NCI-H748 (cell line): ENCODE data around the gene ASIC2.
A peak's percentile ranks its signal among the peaks of the same experiment; 100 is the strongest.

Experiments
- DNase-seq: peaks from one replicate; lab custom pipeline; 2025; ENCODE audit not compliant: unreplicated experiment; lab: John Stamatoyannopoulos, UW

Gene ASIC2

GRCh38 chr17:33080091-33080490, 213.0 kb downstream of the ASIC2 start:
- no peak for DNase-seq

- DNase-seq: no peak
These were observed 213.9 kb downstream of the ASIC2 start for GRCh38 chr17:33079201-33079600.

GRCh38 chr17:33076979-33077378, 216.1 kb downstream of the ASIC2 start:
- DNase-seq: no peak

- no peak for DNase-seq
These were observed 219.7 kb downstream of the ASIC2 start for GRCh38 chr17:33073416-33073815.

GRCh38 chr17:33072421-33073161, 220.5 kb downstream of the ASIC2 start:
- DNase-seq: no peak

GRCh38 chr17:33071656-33072055, 221.4 kb downstream of the ASIC2 start:
- no peak for DNase-seq

- DNase-seq: no peak
These were observed 235.5 kb downstream of the ASIC2 start for GRCh38 chr17:33057564-33057963.

- no peak for DNase-seq
These were observed 236.5 kb downstream of the ASIC2 start for GRCh38 chr17:33056399-33057146.

GRCh38 chr17:33055746-33056145, 237.3 kb downstream of the ASIC2 start:
- no peak for DNase-seq

GRCh38 chr17:33055171-33055611, 237.9 kb downstream of the ASIC2 start:
- no peak for DNase-seq

GRCh38 chr17:33054412-33054811, 238.7 kb downstream of the ASIC2 start:
- no peak for DNase-seq

- DNase-seq: no peak
These were observed 239.4 kb downstream of the ASIC2 start for GRCh38 chr17:33053676-33054075.

- DNase-seq: no peak
These were observed 240.2 kb downstream of the ASIC2 start for GRCh38 chr17:33052856-33053255.

- no peak for DNase-seq
These were observed 242.4 kb downstream of the ASIC2 start for GRCh38 chr17:33050611-33051140.

- peak; percentile 22 for DNase-seq
These were observed 243.2 kb downstream of the ASIC2 start for GRCh38 chr17:33049781-33050414.

- DNase-seq: no peak
These were observed 246.5 kb downstream of the ASIC2 start for GRCh38 chr17:33046361-33047255.

GRCh38 chr17:33045216-33045615, 247.9 kb downstream of the ASIC2 start:
- DNase-seq: no peak

GRCh38 chr17:33044771-33045170, 248.3 kb downstream of the ASIC2 start:
- DNase-seq: no peak

GRCh38 chr17:33040461-33040860, 252.6 kb downstream of the ASIC2 start:
- DNase-seq: no peak

GRCh38 chr17:33039874-33040273, 253.2 kb downstream of the ASIC2 start:
- DNase-seq: no peak

GRCh38 chr17:33038740-33039139, 254.4 kb downstream of the ASIC2 start:
- DNase-seq: peak; percentile 22
